ENCODE data around the gene EDARADD.
"Not testable (repeated sequence)": the region's sequence is repeated elsewhere in the genome, so short reads cannot be mapped to it uniquely, and the experiment has no call there.

The EDARADD gene

GRCh38 chr1:236468625-236469024, 74.5 kb downstream of the EDARADD start:
- WGBS, result 57% methylated on average over 4 of the region's 4 CpGs
- Histone ChIP-seq H3K27me3 (ENCODE audit: insufficient read depth, low read length) (no peaks in the 10 kb centered on the region), H3K4me3 (ENCODE audit: low read length) (no peak overlapping the region), H3K9me3 (ENCODE audit: insufficient read depth, low read depth, low read length) (no peaks in the 10 kb centered on the region), H3K27ac (ENCODE audit: low read depth, low read length) (no peak overlapping the region), H3K36me3 (ENCODE audit: insufficient read depth, low read length) (no peaks in the 10 kb centered on the region), H3K4me1 (ENCODE audit: insufficient read depth, low read length) (peaks cover 23% of the 10 kb centered on the region; the same call in 1 of the 2 replicates), H3K9ac (ENCODE audit: low read depth, low read length) (no peak overlapping the region)

DNA sequence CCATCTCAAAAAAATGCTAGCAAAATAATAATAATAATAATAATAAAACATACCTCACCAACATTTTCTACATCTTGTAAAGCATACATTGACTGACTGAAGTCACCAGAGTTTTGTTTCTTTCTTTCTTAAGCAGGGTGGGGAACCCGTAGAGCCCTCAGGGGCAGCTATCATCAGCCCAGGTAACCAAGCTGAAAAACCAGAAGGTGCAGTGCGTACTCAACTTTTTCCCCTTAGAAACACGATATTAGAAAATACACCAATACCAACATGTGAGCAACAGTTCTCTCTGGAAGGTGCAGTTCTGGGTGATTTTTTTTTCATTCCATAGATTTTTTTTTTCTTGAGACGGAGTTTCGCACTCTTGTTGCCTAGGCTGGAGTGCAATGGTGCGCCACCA, 75.4 kb downstream of the EDARADD start:
- no peaks in the 10 kb centered on the region for H3K27me3 ChIP-seq (ENCODE audit: insufficient read depth, low read length)
- H3K4me3 ChIP-seq (ENCODE audit: low read length), result no peak overlapping the region
- 93% methylated on average over 6 of the region's 6 CpGs for WGBS
- no peaks in the 10 kb centered on the region for H3K36me3 ChIP-seq (ENCODE audit: insufficient read depth, low read length)
- H3K4me1 ChIP-seq (ENCODE audit: insufficient read depth, low read length), result peaks cover 23% of the 10 kb centered on the region; the same call in 1 of the 2 replicates
- H3K9ac ChIP-seq (ENCODE audit: low read depth, low read length), result no peak overlapping the region
- no peaks in the 10 kb centered on the region for H3K9me3 ChIP-seq (ENCODE audit: insufficient read depth, low read depth, low read length)
- H3K27ac ChIP-seq (ENCODE audit: low read depth, low read length), result no peak overlapping the region

DNA sequence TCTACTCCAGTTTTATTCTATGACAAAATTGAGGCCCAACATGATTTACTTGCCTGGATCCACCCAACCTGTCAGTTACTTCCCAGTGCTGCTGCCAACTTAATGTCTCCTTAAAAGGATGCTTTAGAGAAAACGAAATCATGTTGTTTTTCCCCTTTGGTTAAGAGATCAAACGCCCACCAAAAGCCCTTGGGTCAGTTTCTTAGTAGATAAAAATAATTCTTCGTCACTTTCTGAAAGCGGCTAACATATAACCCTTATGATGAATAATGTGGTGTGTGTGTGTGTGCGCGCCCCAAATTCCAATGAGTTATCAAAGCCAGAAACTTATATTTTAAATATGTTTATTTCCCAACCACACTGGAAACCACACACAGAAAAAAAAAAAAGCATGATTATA, 77.0 kb downstream of the EDARADD start:
- Histone ChIP-seq H3K9ac (ENCODE audit: low read depth, low read length) (no peak overlapping the region), H3K27ac (ENCODE audit: low read depth, low read length) (no peak overlapping the region), H3K36me3 (ENCODE audit: insufficient read depth, low read length) (no peaks in the 10 kb centered on the region), H3K9me3 (ENCODE audit: insufficient read depth, low read depth, low read length) (no peaks in the 10 kb centered on the region), H3K27me3 (ENCODE audit: insufficient read depth, low read length) (no peaks in the 10 kb centered on the region), H3K4me1 (ENCODE audit: insufficient read depth, low read length) (peaks cover 23% of the 10 kb centered on the region; the same call in 1 of the 2 replicates), H3K4me3 (ENCODE audit: low read length) (no peak overlapping the region)
- 96% methylated on average over 3 of the region's 6 CpGs for WGBS

GRCh38 chr1:236471653-236472052, 77.6 kb downstream of the EDARADD start:
- no peak overlapping the region for H3K9ac ChIP-seq (ENCODE audit: low read depth, low read length)
- H3K4me1 ChIP-seq (ENCODE audit: insufficient read depth, low read length), result peaks cover 23% of the 10 kb centered on the region; the same call in 1 of the 2 replicates
- no peak overlapping the region for H3K4me3 ChIP-seq (ENCODE audit: low read length)
- no peaks in the 10 kb centered on the region for H3K36me3 ChIP-seq (ENCODE audit: insufficient read depth, low read length)
- 32% methylated on average over 6 of the region's 6 CpGs for WGBS
- no peak overlapping the region for H3K27ac ChIP-seq (ENCODE audit: low read depth, low read length)
- H3K27me3 ChIP-seq (ENCODE audit: insufficient read depth, low read length), result no peaks in the 10 kb centered on the region
- H3K9me3 ChIP-seq (ENCODE audit: insufficient read depth, low read depth, low read length), result no peaks in the 10 kb centered on the region

DNA sequence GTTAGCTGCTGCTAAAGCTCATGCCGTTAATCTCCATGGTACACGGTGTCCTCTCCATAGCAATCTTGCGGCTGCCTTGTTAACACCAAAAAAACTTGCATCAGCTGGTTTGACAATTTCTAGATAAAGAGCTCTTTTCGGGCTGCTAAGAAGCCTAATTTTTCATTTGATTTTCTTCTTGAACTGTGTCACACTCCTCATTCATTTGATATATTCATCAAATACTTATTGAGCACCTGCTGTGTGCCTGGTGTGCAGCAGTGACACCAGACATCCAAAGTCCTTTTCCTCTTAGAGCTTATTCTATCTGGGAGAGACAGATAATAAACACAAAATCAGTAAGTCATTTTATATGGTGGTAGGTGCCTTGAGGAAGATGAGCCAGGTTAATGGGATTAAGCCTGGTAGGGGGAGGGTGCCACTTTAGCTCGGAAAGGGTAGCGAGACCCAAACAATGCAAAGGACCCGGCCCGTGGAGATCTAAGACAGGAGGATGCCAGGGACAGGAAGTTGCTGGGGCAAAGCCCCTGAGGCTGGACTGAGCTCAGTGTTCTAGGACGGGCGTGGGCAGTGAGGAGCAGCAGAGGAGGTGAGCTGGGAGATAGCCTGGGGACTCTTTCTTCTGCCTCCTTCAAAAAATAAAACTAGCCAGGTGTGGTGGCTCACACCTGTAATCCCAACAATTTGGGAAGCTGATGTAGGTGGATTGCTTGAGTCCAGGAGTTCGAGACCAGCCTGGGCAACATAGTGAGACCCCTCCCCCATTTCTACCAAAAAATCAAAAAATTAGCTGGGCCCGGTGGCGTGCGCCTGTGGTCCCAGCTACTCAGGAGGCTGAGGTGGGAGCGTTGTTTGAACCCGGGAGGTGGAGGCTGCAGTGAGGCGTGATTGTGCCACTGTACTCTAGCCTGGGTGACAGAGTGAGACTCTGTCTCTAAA, 79.0 kb downstream of the EDARADD start:
- H3K9me3 ChIP-seq (ENCODE audit: insufficient read depth, low read depth, low read length), result no peaks in the 10 kb centered on the region
- WGBS, result 84% methylated on average over 17 of the region's 17 CpGs
- H3K9ac ChIP-seq (ENCODE audit: low read depth, low read length), result no peak overlapping the region
- peaks cover 17% of the 10 kb centered on the region; the same call in 1 of the 2 replicates for H3K4me1 ChIP-seq (ENCODE audit: insufficient read depth, low read length)
- H3K27ac ChIP-seq (ENCODE audit: low read depth, low read length), result no peak overlapping the region
- no peaks in the 10 kb centered on the region for H3K36me3 ChIP-seq (ENCODE audit: insufficient read depth, low read length)
- no peaks in the 10 kb centered on the region for H3K27me3 ChIP-seq (ENCODE audit: insufficient read depth, low read length)
- no peak overlapping the region for H3K4me3 ChIP-seq (ENCODE audit: low read length)

GRCh38 chr1:236476019-236476418, 81.9 kb downstream of the EDARADD start:
- Histone ChIP-seq H3K4me3 (ENCODE audit: low read length) (no peak overlapping the region), H3K9me3 (ENCODE audit: insufficient read depth, low read depth, low read length) (no peaks in the 10 kb centered on the region), H3K27me3 (ENCODE audit: insufficient read depth, low read length) (no peaks in the 10 kb centered on the region), H3K36me3 (ENCODE audit: insufficient read depth, low read length) (no peaks in the 10 kb centered on the region), H3K27ac (ENCODE audit: low read depth, low read length) (no peak overlapping the region), H3K9ac (ENCODE audit: low read depth, low read length) (no peak overlapping the region), H3K4me1 (ENCODE audit: insufficient read depth, low read length) (peaks cover 26% of the 10 kb centered on the region; the same call in 1 of the 2 replicates)
- WGBS, result 95% methylated on average over 4 of the region's 5 CpGs

- Histone ChIP-seq H3K4me3 (ENCODE audit: low read length) (no peak overlapping the region), H3K27ac (ENCODE audit: low read depth, low read length) (no peak overlapping the region), H3K27me3 (ENCODE audit: insufficient read depth, low read length) (no peaks in the 10 kb centered on the region), H3K9me3 (ENCODE audit: insufficient read depth, low read depth, low read length) (no peaks in the 10 kb centered on the region), H3K36me3 (ENCODE audit: insufficient read depth, low read length) (no peaks in the 10 kb centered on the region), H3K9ac (ENCODE audit: low read depth, low read length) (no peak overlapping the region; the same call in 1 of the 2 replicates), H3K4me1 (ENCODE audit: insufficient read depth, low read length) (peaks cover 9% of the 10 kb centered on the region; the same call in 1 of the 2 replicates)
- WGBS, result 62% methylated on average over 4 of the region's 5 CpGs
Measured at GRCh38 chr1:236480758-236481436, 86.8 kb downstream of the EDARADD start.

DNA sequence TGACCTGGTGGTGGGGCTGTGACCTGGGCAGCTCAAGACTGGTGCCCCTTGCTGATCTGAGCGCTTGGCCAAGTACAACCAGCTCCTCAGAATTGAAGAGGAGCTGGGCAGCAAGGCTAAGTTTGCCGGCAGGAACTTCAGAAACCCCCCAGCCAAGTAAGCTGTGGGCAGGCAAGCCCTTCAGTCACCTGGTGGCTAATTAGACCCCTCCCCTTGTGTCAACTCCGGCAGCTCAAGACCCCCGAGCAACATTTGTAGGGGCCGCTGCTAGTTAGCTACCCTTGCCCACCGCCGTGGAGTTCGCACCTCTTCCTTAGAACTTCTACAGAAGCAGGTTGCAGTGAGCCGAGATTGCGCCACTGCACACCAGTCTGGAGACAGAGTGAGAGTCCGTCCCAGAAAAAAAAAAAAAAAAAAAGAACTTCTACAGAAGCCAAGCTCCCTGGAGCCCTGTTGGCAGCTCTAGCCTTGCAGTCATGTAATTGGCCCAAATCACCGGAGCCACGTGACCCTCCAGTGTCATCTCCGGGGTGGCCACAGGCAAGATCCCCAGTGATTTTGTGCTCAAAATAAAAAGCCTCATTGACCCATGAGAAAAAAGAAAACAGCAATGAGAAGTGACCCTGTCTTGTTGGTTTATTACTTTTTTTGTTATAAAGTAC, 90.4 kb downstream of the EDARADD start:
- Histone ChIP-seq H3K27ac (ENCODE audit: low read depth, low read length) (no peak overlapping the region), H3K4me3 (ENCODE audit: low read length) (no peak overlapping the region), H3K36me3 (ENCODE audit: insufficient read depth, low read length) (no peaks in the 10 kb centered on the region), H3K27me3 (ENCODE audit: insufficient read depth, low read length) (no peaks in the 10 kb centered on the region), H3K9ac (ENCODE audit: low read depth, low read length) (no peak overlapping the region), H3K4me1 (ENCODE audit: insufficient read depth, low read length) (peaks cover 9% of the 10 kb centered on the region; the same call in 1 of the 2 replicates), H3K9me3 (ENCODE audit: insufficient read depth, low read depth, low read length) (no peaks in the 10 kb centered on the region)
- 97% methylated on average over 14 of the region's 14 CpGs for WGBS

DNA sequence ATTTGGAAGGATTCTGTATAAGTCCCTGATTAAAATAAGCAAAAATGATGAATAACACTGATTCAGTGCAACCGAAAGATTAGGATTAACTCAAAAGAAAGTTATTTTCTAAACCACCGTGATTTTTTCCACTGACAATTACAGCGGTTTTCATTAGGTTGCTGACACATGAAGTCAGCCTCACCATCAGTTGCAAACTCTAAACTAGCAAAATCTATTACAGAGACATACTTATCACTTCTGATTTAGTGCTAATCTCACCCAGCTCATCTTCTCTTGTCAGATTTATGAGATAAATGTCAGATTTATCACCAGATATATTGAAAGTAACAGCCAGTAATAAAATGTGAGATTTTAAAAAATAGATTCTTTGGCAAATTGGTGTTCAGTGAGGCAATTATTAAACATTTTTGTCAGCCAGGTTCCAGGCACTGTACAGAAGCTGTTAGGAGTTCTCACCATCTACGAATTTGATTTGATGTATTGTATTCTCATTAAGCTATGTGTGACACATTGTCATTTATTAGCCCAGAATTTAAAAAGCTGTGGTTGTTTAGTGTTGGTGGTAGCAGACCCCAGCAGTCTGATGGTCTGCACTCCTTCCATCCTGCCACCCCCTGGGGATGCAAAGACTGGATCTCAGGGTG, 92.4 kb downstream of the EDARADD start:
- H3K4me1 ChIP-seq (ENCODE audit: insufficient read depth, low read length), result no peaks in the 10 kb centered on the region
- no peaks in the 10 kb centered on the region for H3K9me3 ChIP-seq (ENCODE audit: insufficient read depth, low read depth, low read length)
- H3K4me3 ChIP-seq (ENCODE audit: low read length), result no peak overlapping the region
- 92% methylated on average over 4 of the region's 4 CpGs for WGBS
- no peaks in the 10 kb centered on the region for H3K36me3 ChIP-seq (ENCODE audit: insufficient read depth, low read length)
- no peak overlapping the region for H3K9ac ChIP-seq (ENCODE audit: low read depth, low read length)
- no peak overlapping the region for H3K27ac ChIP-seq (ENCODE audit: low read depth, low read length)
- H3K27me3 ChIP-seq (ENCODE audit: insufficient read depth, low read length), result no peaks in the 10 kb centered on the region

DNA sequence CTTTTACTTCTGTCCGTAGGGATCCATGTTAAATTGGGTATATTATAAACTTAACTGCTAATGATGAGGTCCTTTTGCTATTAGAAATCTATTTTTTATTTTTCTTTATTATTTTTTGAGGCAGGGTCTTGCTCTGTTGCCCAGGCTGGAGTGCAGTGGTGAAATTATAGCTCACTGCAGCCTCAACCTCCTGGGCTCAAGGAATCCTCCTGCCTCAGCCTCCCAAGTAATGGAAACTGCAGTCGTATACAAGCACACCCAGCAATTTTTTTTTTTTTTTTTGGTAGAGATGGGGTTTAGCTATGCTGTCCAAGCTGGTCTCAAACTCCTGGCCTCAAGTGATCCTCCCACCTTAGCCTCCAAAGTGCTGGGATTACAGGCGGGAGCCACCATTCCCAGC, 95.1 kb downstream of the EDARADD start:
- H3K27me3 ChIP-seq (ENCODE audit: insufficient read depth, low read length); H3K9me3 ChIP-seq (ENCODE audit: insufficient read depth, low read depth, low read length); H3K27ac ChIP-seq (ENCODE audit: low read depth, low read length); H3K9ac ChIP-seq (ENCODE audit: low read depth, low read length); H3K4me3 ChIP-seq (ENCODE audit: low read length); H3K36me3 ChIP-seq (ENCODE audit: insufficient read depth, low read length); H3K4me1 ChIP-seq (ENCODE audit: insufficient read depth, low read length): not testable (repeated sequence)
- 91% methylated on average over 1 of the region's 3 CpGs for WGBS
